Endothelial cell of umbilical vein (primary cell): ENCODE results near the gene KNCN. TPM values are rescaled to one million over a fixed set of nuclear protein-coding genes. Genes with fewer than 3 reads are reported as not detected.

Experiments
- BruUV-seq: library from RNA; stranded (reverse); fragments of 400-500 nt; replicated peaks from 2 replicates; lab custom pipeline; 2021; lab: Mats Ljungman, UMichigan
- CTCF ChIA-PET: fragments of 300-600, 350-600 bp; sonication (Branson Sonifier 250); formaldehyde crosslinking; loops from one replicate; lab custom pipeline; 2021; ENCODE audit warnings: antibody characterized with exemption, inconsistent platforms; lab: Charles Lee
- POLR2A ChIA-PET: fragments of 300-600, 350-600 bp; sonication (Branson Sonifier 250); formaldehyde crosslinking; loops from one replicate; lab custom pipeline; 2021; ENCODE audit warnings: antibody characterized with exemption, inconsistent platforms; lab: Charles Lee
- DNase-seq: peaks from one replicate; pipeline ENCODE4 v3.0.0-alpha.2; 2011; ENCODE audit warnings: low read depth, low spot score
- FAIRE-seq: peaks from 2 replicates; lab custom pipeline; 2011; peaks lifted over from hg19 to GRCh38; lab: Jason Lieb, UNC
- H2AFZ ChIP-seq: 2 replicates; pipeline ENCODE4 v1.6.0; 2012; ENCODE audit warnings: low read depth, low read length, control low read depth, inconsistent platforms
- H3K27ac ChIP-seq: 2 replicates; pipeline ENCODE4 v1.5.1; 2011; ENCODE audit warnings: low read depth, mild to moderate bottlenecking, control low read depth, low read length, moderate library complexity; ENCODE audit not compliant: insufficient read depth
- H3K27me3 ChIP-seq, 2 experiments: 2 replicates each; pipeline versions ENCODE4 v1.6.0 to v1.6.1; 2011; ENCODE audit warnings: low read length in 2 of 2, mixed read lengths in 1 of 2; ENCODE audit not compliant: control insufficient read depth in 2 of 2, insufficient read depth in 2 of 2
- H3K36me3 ChIP-seq, 2 experiments: 2 replicates in 1 of 2; 3 replicates in 1 of 2; pipeline ENCODE4 v1.5.1; 2011; ENCODE audit warnings: low read length in 2 of 2, mild to moderate bottlenecking in 1 of 2, moderate library complexity in 1 of 2; ENCODE audit not compliant: control insufficient read depth in 2 of 2, insufficient read depth in 2 of 2; ENCODE audit errors: extremely low read depth in 1 of 2
- H3K4me1 ChIP-seq: 3 replicates; pipeline ENCODE4 v1.5.1; 2011; ENCODE audit warnings: mild to moderate bottlenecking, low read length; ENCODE audit not compliant: control insufficient read depth, insufficient read depth; ENCODE audit errors: extremely low read depth
- H3K4me2 ChIP-seq: 2 replicates; pipeline ENCODE4 v1.6.1; 2011; ENCODE audit warnings: low read length, control low read depth, mixed read lengths; ENCODE audit not compliant: insufficient read depth
- H3K4me3 ChIP-seq, 3 experiments: fragments of 200-600 bp in 1 of 3; sonication (generic), shearing (Covaris generic) in 1 of 3; replicated peaks in 1 of 3; 2 replicates each; pipeline ENCODE4 v1.5.1; 2011 to 2016; ENCODE audit warnings: control low read depth in 3 of 3, low read length in 3 of 3, mild to moderate bottlenecking in 2 of 3, inconsistent platforms in 1 of 3, low read depth in 1 of 3, moderate library complexity in 1 of 3; ENCODE audit not compliant: insufficient read depth in 1 of 3
- H3K79me2 ChIP-seq: 2 replicates; pipeline ENCODE4 v1.6.0; 2012; ENCODE audit warnings: low read length, inconsistent platforms; ENCODE audit not compliant: control insufficient read depth, insufficient read depth
- H3K9ac ChIP-seq: replicated peaks from 2 replicates; pipeline ENCODE3; 2011; ENCODE audit warnings: low read length, control low read depth; ENCODE audit not compliant: insufficient read depth; ENCODE audit errors: extremely low read depth
- H3K9me1 ChIP-seq: replicated peaks from 3 replicates; pipeline ENCODE4 v1.6.0; 2011; ENCODE audit warnings: mild to moderate bottlenecking, low read length; ENCODE audit not compliant: control insufficient read depth, insufficient read depth; ENCODE audit errors: extremely low read depth
- H3K9me3 ChIP-seq: replicated peaks from 2 replicates; pipeline ENCODE4 v1.5.1; 2012; ENCODE audit warnings: low read length, inconsistent platforms; ENCODE audit not compliant: control insufficient read depth, insufficient read depth
- H4K20me1 ChIP-seq: replicated peaks from 2 replicates; pipeline ENCODE3; 2011; ENCODE audit warnings: mild to moderate bottlenecking, low read length; ENCODE audit not compliant: control insufficient read depth, insufficient read depth; ENCODE audit errors: extremely low read depth
- CTCF ChIP-seq, 2 donors: IDR thresholded peaks; 1 replicate in 1 of 2; 2 replicates in 1 of 2; pipeline ENCODE4 v1.5.1; 2011; ENCODE audit warnings: low read length in 2 of 2, mild to moderate bottlenecking in 2 of 2, moderate library complexity in 2 of 2, control low read depth in 1 of 2, inconsistent platforms in 1 of 2, low read depth in 1 of 2; ENCODE audit not compliant: insufficient read depth in 1 of 2; ENCODE audit errors: extremely low read depth in 1 of 2
- EZH2 ChIP-seq: IDR thresholded peaks from 2 replicates; pipeline ENCODE4 v1.6.1; 2012; ENCODE audit warnings: borderline replicate concordance, low read depth, mild to moderate bottlenecking, moderate library complexity, low read length, inconsistent platforms; ENCODE audit not compliant: severe bottlenecking
- FOS ChIP-seq: IDR thresholded peaks from 2 replicates; pipeline ENCODE4 v1.6.1; 2011; ENCODE audit warnings: mild to moderate bottlenecking, low read length, moderate library complexity, borderline replicate concordance; ENCODE audit not compliant: insufficient read depth
- GATA2 ChIP-seq: IDR thresholded peaks from 2 replicates; pipeline ENCODE4 v1.7.0; 2011; ENCODE audit warnings: low read depth, mild to moderate bottlenecking, moderate library complexity, mixed read lengths, low read length; ENCODE audit not compliant: insufficient read length, insufficient read depth
- JUN ChIP-seq: IDR thresholded peaks from 2 replicates; pipeline ENCODE4 v1.6.1; 2011; ENCODE audit warnings: borderline replicate concordance, low read depth; ENCODE audit not compliant: insufficient read length, insufficient read depth
- MAX ChIP-seq: IDR thresholded peaks from 2 replicates; pipeline ENCODE4 v1.6.1; 2011; ENCODE audit not compliant: insufficient read depth, insufficient read length
- MYC ChIP-seq: IDR thresholded peaks from one replicate; pipeline ENCODE4 v1.6.1; 2011; ENCODE audit warnings: mild to moderate bottlenecking, low read depth, low read length
- POLR2A ChIP-seq: IDR thresholded peaks from 2 replicates; pipeline ENCODE4 v1.6.1; 2012; ENCODE audit warnings: low read depth, mild to moderate bottlenecking, control low read depth, low read length
- POLR2AphosphoS5 ChIP-seq: IDR thresholded peaks from 2 replicates; pipeline ENCODE4 v1.6.1; 2012; ENCODE audit warnings: low read depth, mild to moderate bottlenecking, control low read depth, low read length, moderate library complexity; ENCODE audit not compliant: insufficient read depth
- dilution Hi-C: fragments of 300-500 bp; cut with MboI; formaldehyde crosslinking; loops from one replicate; pipeline ENCODE4 v1.15.0; 2019; ENCODE audit warnings: low sequenced_read_pairs; ENCODE audit not compliant: extremely low pct_ligation_motif_present
- intact Hi-C: fragments of 100-400 bp; cut with micrococcal nuclease; formaldehyde crosslinking; loops from one replicate; pipeline ENCODE4 v1.10.0; 2022
- polyA plus RNA-seq, 4 experiments: library from polyadenylated mRNA; depleted of rRNA in 3 of 4; stranded (reverse) in 3 of 4; unstranded in 1 of 4; fragments of >200 nt; gene quantifications; 2 replicates each; pipeline versions ENCODE4 v1.2.1 to v1.2.3, GENCODE V29; 2011 to 2012; ENCODE audit warnings: missing spikeins in 1 of 4
- total RNA-seq: library from RNA; stranded (reverse); gene quantifications from 2 replicates; pipeline ENCODE4 v1.2.3, GENCODE V29; 2021

The KNCN gene
- total and polyA plus RNA-seq, 2 donors (not counting 3 experiments of a cell fraction or from before 2014, with no cell fraction given): not detected

GRCh38 chr1:46589529-46589928 lies 38.1 kb upstream of the KNCN start:
- dilution Hi-C loops (no loop called here), intact Hi-C loops (no loop called here)
- TF ChIP-seq POLR2AphosphoS5: no peak
- TF ChIP-seq CTCF (IDR thresholded peaks at IDR 0.05; ENCODE audit: extremely low read depth in 1 of 2, insufficient read depth in 1 of 2, low read depth in 1 of 2, low read length in 2 of 2): no peak
- TF ChIP-seq JUN: no peak
- no peak for TF ChIP-seq MYC
- TF ChIP-seq FOS: no peak
- TF ChIP-seq MAX: no peak
- TF ChIP-seq GATA2: no peak
- TF ChIP-seq EZH2: no peak
- no peak for TF ChIP-seq POLR2A
- no peak overlapping the region for H3K4me3 ChIP-seq
- no peak overlapping the region for H2AFZ ChIP-seq
- no peaks in the 10 kb centered on the region for H3K9me1 ChIP-seq
- H3K4me2 ChIP-seq: no peak overlapping the region
- POLR2A ChIA-PET: no interaction called here
- no peak overlapping the region for H3K27ac ChIP-seq
- no peaks in the 10 kb centered on the region for H4K20me1 ChIP-seq
- H3K27me3 ChIP-seq: no peaks in the 10 kb centered on the region
- CTCF ChIA-PET: interaction anchor here (1.3 to 2.3 kb wide), 2 partner anchors 11 to 135 kb away, joined by 3 to 6 read pairs; no protein-coding TSS in a partner anchor
- H3K9ac ChIP-seq: no peak overlapping the region
- BruUV-seq: no TSS peak
- no peaks in the 10 kb centered on the region for H3K4me1 ChIP-seq
- FAIRE-seq: no peak
- peaks cover 5 to 20% of the 10 kb centered on the region in 2 experiments for H3K36me3 ChIP-seq
- no peak for DNase-seq
- H3K79me2 ChIP-seq: no peaks in the 10 kb centered on the region
- no peaks in the 10 kb centered on the region for H3K9me3 ChIP-seq
